ENCODE results near the gene TAMM41.
"Not testable (repeated sequence)": the region's sequence is repeated elsewhere in the genome, so short reads cannot be mapped to it uniquely, and the experiment has no call there.

Gene TAMM41

DNA sequence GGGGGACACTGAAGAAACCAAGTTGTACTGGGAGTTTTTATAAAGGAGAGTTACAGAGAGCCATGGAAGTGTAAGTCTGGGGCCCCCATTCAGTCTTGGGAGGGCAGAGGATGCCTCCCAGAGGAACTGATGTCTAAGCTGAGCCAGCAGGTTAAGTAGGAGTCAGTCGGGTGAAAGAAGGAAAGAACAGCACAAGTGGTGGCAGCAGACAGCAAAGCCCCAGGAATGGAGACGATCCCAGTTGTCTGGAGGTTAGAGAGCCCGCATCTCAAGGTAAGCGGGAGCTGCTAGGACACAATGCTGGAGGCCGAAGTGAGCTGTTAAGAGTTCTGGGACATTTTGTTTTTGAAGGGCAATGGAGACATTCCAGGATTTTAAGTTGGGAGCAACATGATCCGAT is 88.8 kb downstream of the TAMM41 start:
- no peak overlapping the region for H3K27ac ChIP-seq
- no peak for TF ChIP-seq ZFX (IDR thresholded peaks at IDR 0.05; ENCODE audit: borderline replicate concordance)
- no peak for TF ChIP-seq CTCF (IDR thresholded peaks at IDR 0.05)

DNA sequence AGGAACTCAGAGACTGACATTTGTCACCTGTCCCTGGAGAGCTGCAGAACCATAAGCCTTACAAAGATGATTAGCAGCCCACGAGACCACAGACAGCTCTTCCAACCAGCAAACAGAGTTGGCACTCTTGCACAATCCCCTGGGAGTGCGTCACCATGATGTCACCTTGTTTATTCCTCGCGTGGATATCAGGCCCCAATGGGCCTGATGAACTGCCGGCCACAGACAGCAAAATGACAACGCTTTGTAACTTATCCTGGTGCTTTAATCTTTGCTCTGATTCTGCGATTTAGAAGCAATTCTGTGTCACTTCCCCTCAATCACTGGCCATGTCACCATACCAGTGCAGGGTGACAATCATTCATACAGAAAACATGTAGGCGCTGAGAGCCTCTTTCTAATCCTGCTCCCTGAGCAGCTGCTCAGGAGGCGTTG is 89.2 kb downstream of the TAMM41 start:
- H3K27ac ChIP-seq: no peak overlapping the region
- TF ChIP-seq CTCF (IDR thresholded peaks at IDR 0.05) (no peak), ZFX (IDR thresholded peaks at IDR 0.05; ENCODE audit: borderline replicate concordance) (no peak)

- no peak overlapping the region for H3K27ac ChIP-seq
- TF ChIP-seq CTCF (IDR thresholded peaks at IDR 0.05): no peak
- no peak for TF ChIP-seq ZFX (IDR thresholded peaks at IDR 0.05; ENCODE audit: borderline replicate concordance)
Measured at GRCh38 chr3:11755276-11755675, 91.4 kb downstream of the TAMM41 start.

DNA sequence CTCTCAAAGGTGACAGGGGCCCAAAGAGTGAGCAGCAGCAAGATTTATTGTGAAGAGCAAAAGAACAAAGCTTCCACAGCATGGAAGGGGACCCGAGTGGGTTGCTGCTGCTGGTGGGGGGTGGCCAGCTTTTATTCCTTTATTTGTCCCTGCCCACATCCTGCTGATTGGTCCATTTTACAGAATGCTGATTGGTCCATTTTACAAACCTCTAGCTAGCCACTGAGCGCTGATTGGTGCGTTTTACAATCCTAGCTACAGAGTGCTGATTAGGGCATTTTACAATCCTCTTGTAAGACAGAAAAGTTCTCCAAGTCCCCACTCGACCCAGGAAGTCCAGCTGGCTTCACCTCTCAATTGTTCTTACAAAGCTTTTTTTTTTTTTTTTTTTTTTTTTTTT is 94.4 kb downstream of the TAMM41 start:
- not testable (repeated sequence) for H3K27ac ChIP-seq

DNA sequence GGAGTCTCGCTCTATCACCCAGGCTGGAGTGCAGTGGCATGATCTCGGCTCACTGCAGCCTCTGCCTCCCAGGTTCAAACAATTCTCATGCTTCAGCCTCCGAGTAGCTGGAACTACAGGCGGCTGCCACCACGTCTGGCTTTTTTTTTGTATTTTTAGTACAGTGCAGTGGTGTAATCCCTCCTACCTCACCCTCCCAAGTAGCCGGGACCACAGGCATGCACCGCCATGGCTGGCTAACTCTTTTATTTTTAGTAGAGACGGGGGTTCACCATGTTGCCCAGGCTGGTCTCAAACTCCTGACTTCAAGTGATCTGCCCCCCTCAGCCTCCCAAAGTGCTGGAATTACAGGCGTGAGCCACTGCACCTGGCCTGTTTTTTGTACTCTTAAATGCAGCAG is 98.4 kb downstream of the TAMM41 start:
- H3K27ac ChIP-seq: not testable (repeated sequence)
